Spleen (tissue), 11 donors: ENCODE results near the gene TRO. TPM values are rescaled to one million over a fixed set of nuclear protein-coding genes. Genes with fewer than 3 reads are reported as not detected.

ENCODE experiments used
- DNase-seq: peaks from one replicate; pipeline ENCODE4 v3.0.0-alpha.2; 2020
- H3K27ac ChIP-seq, 8 donors: fragments of 200-600 bp; sonication (generic) in 7 of 8; 1 replicate in 4 of 8; 2 replicates in 4 of 8; pipeline versions ENCODE4 v1.5.0 to v1.8.0; 2016 to 2021; ENCODE audit warnings: inconsistent platforms in 4 of 8, mild to moderate bottlenecking in 4 of 8, moderate library complexity in 1 of 8
- H3K27me3 ChIP-seq, 7 donors: fragments of 200-600 bp; sonication (generic) in 6 of 7; replicated peaks in 1 of 7; 1 replicate in 4 of 7; 2 replicates in 3 of 7; pipeline versions ENCODE4 v1.5.0 to v1.8.0; 2016 to 2021; ENCODE audit warnings: inconsistent platforms in 3 of 7, mild to moderate bottlenecking in 1 of 7
- H3K36me3 ChIP-seq, 6 donors: fragments of 200-600 bp; sonication (generic) in 5 of 6; 1 replicate in 4 of 6; 2 replicates in 2 of 6; pipeline versions ENCODE4 v1.5.0 to v1.8.0; 2016 to 2021; ENCODE audit warnings: inconsistent platforms in 2 of 6
- H3K4me1 ChIP-seq, 6 donors: fragments of 200-600 bp; sonication (generic) in 5 of 6; 1 replicate in 3 of 6; 2 replicates in 3 of 6; pipeline versions ENCODE4 v1.5.0 to v1.8.0; 2016 to 2021; ENCODE audit warnings: inconsistent platforms in 3 of 6
- H3K4me3 ChIP-seq, 8 donors: fragments of 200-600 bp; sonication (generic) in 7 of 8; 1 replicate in 4 of 8; 2 replicates in 4 of 8; pipeline versions ENCODE4 v1.5.0 to v1.8.0; 2016 to 2021; ENCODE audit warnings: inconsistent platforms in 4 of 8, mild to moderate bottlenecking in 4 of 8, moderate library complexity in 2 of 8
- H3K9me3 ChIP-seq, 8 donors: fragments of 200-600 bp; sonication (generic) in 7 of 8; 1 replicate in 4 of 8; 2 replicates in 4 of 8; pipeline versions ENCODE4 v1.5.0 to v1.8.0; 2016 to 2021; ENCODE audit warnings: inconsistent platforms in 4 of 8
- POLR2A ChIP-seq, 3 donors: fragments of 450-650 bp; IDR thresholded peaks; one replicate each; pipeline ENCODE4 v1.5.1; 2017; ENCODE audit warnings: antibody characterized with exemption in 3 of 3, mild to moderate bottlenecking in 1 of 3
- POLR2AphosphoS5 ChIP-seq, 3 donors: sonication (generic); formaldehyde crosslinking; IDR thresholded peaks; one replicate each; pipeline ENCODE4 v1.5.1; 2017; ENCODE audit warnings: antibody characterized with exemption in 3 of 3
- WGBS, 5 donors: extraction: QIAGEN DNeasy Blood & Tissue Kit in 3 of 5; methylation state at CpG; one replicate each; pipeline versions ENCODE4 v1.1.5 to v1.1.7; 2013 to 2018; 5-methylcytosine and 5-hydroxymethylcytosine counted together
- intact Hi-C: fragments of 100-400 bp; cut with DNase I; formaldehyde crosslinking; loops from one replicate; pipeline ENCODE4 v1.15.0; 2023; ENCODE audit warnings: low total_unique reads
- polyA plus RNA-seq, 3 donors: library from polyadenylated mRNA; stranded (reverse); fragments of 200-250 nt; gene quantifications; one replicate each; pipeline ENCODE4 v1.2.1, GENCODE V29; 2013
- small RNA-seq, 4 donors: library from RNA; depleted of rRNA; stranded (forward); fragments of <200 nt; gene quantifications; one replicate each; pipeline ENCODE3, GENCODE V24; 2016
- total RNA-seq, 7 donors: library from RNA; depleted of rRNA in 3 of 7; stranded (reverse); fragments of >200 nt in 3 of 7; fragmentation: NEBNext Ultra II Directional in 4 of 7; extraction: Animal tissue kit (Norgen Biotek cat#: 25700) in 4 of 7; gene quantifications; one replicate each; pipeline versions ENCODE4 v1.1.0 to v1.2.1, GENCODE V29; 2016 to 2021
- TF ChIP-seq, protein P1 (sequence below), 11 experiments: fragments of 200-600 bp in 7 of 11; fragments of 450-650 bp in 4 of 11; sonication (generic) in 4 of 11; IDR thresholded peaks in 8 of 11; conservative IDR thresholded peaks in 3 of 11; 1 replicate in 7 of 11; 2 replicates in 4 of 11; pipeline versions ENCODE4 v1.4.0 to v1.8.0; 2016 to 2021; ENCODE audit warnings: antibody characterized with exemption in 11 of 11, inconsistent platforms in 4 of 11, mild to moderate bottlenecking in 1 of 11
- donor health status: healthy with polysubstance abuse.
- donor health status: DM: no; HTN: no; CAD: no; lungs with moderate emphysema.
- donor health status: DM: no; HTN: no; CAD: no.
- donor health status: Bipolar disorder and iron deficiency.
- donor health status: healthy.
- donor health status: DM: no; HTN: no; CAD: no.
- donor health status: DM: yes; HTN: yes; CAD: no.

The TRO gene
- total and polyA plus RNA-seq, 10 donors, result 2.0 to 6.2 (median 4.7) TPM

DNA sequence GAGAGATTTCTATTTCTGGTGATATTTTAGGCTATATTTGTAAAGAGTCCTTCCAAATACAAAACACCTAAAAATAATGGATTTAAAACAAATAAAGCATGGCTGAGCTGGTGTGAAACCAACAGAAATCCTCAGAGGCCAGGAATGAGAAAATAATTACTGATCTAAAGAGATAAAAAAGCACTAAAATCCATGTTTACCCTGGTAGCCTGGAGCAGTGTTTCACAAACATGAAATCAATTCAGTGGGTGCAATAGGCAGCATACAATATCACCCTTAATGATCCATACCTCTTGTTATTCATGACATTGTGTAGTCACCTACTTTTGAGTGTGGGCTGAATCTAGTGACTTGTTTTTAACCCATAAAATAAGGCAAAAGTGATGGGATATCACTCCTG lies 58.8 kb downstream of the TRO start:
- Histone ChIP-seq H3K4me1 (no peaks in the 10 kb centered on the region), H3K27me3 (peaks cover 0 to 8% (median 0%) of the 10 kb centered on the region in 7 donors), H3K4me3 (no peak overlapping the region), H3K36me3 (no peaks in the 10 kb centered on the region), H3K27ac (no peak overlapping the region), H3K9me3 (peaks cover 0 to 11% (median 0%) of the 10 kb centered on the region in 8 donors)
- intact Hi-C loops, result no loop called here
- no peak for TF ChIP-seq POLR2AphosphoS5 (IDR thresholded peaks at IDR 0.05)
- no peak for TF ChIP-seq POLR2A (IDR thresholded peaks at IDR 0.05)
- TF ChIP-seq, protein P1, sequence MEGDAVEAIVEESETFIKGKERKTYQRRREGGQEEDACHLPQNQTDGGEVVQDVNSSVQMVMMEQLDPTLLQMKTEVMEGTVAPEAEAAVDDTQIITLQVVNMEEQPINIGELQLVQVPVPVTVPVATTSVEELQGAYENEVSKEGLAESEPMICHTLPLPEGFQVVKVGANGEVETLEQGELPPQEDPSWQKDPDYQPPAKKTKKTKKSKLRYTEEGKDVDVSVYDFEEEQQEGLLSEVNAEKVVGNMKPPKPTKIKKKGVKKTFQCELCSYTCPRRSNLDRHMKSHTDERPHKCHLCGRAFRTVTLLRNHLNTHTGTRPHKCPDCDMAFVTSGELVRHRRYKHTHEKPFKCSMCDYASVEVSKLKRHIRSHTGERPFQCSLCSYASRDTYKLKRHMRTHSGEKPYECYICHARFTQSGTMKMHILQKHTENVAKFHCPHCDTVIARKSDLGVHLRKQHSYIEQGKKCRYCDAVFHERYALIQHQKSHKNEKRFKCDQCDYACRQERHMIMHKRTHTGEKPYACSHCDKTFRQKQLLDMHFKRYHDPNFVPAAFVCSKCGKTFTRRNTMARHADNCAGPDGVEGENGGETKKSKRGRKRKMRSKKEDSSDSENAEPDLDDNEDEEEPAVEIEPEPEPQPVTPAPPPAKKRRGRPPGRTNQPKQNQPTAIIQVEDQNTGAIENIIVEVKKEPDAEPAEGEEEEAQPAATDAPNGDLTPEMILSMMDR (IDR thresholded peaks at IDR 0.05 in 8 of 11, conservative IDR thresholded peaks at IDR 0.05 in 3 of 11), result no peak
- no peak for DNase-seq

DNA sequence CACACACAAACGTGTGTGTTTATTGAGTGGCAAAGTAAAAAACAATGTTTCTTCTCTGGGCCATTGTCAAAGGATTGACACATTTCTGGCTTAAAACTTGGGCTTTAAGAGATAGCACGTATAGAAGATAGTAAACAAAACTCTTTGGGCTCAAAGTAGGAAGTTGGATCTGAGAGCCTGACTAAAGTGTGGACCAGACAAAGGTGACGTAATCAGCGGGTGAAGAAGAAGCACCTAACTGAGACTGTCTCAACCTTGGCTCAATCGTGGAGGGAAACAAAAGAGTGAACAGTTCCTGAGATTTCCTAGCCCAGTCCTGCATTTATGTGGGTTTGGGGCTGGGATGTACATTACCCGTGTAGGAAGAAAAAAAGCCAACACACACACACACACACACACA lies 59.7 kb downstream of the TRO start:
- no peaks in the 10 kb centered on the region for H3K4me1 ChIP-seq
- H3K27me3 ChIP-seq, result peaks cover 0 to 8% (median 0%) of the 10 kb centered on the region in 7 donors
- WGBS, 5 donors, result 64 to 90% (median 73%) methylated on average over 6 of the region's 6 CpGs
- H3K27ac ChIP-seq, result no peak overlapping the region
- intact Hi-C loops, result no loop called here
- no peak for TF ChIP-seq POLR2AphosphoS5 (IDR thresholded peaks at IDR 0.05)
- H3K9me3 ChIP-seq, result peaks cover 0 to 11% (median 0%) of the 10 kb centered on the region in 8 donors
- no peak for DNase-seq
- no peaks in the 10 kb centered on the region for H3K36me3 ChIP-seq
- no peak overlapping the region for H3K4me3 ChIP-seq

Small RNAs within 50 kb of the gene (small RNA-seq; reads per million reads assigned to genes)
- 0 reads per million in 4 donors for gene RF00614

Other genes with a start within 250 kb of the TRO start
- not detected for gene ITIH6, start 122.6 kb upstream of the TRO start, total RNA-seq
- not detected for gene ITIH6, start 122.6 kb upstream of the TRO start, polyA plus RNA-seq
- 10 to 100 TPM; 64.3 to 79.0 (median 69.9) TPM for gene MAGED2, start 113.1 kb upstream of the TRO start, total RNA-seq
- gene MAGED2, start 113.1 kb upstream of the TRO start, polyA plus RNA-seq, result 10 to 100 TPM; 37.6 to 42.1 (median 39.0) TPM
- under 1 TPM in 3 of 7 donors, not detected in 4; 0.28 to 0.52 (median 0.44) TPM for gene PFKFB1, start 73.4 kb downstream of the TRO start, total RNA-seq
- gene PFKFB1, start 73.4 kb downstream of the TRO start, polyA plus RNA-seq, result under 1 TPM; 0.32 to 0.61 (median 0.32) TPM
- gene APEX2, start 79.5 kb downstream of the TRO start, total RNA-seq, result 10 to 100 TPM; 12.5 to 17.4 (median 15.5) TPM
- gene APEX2, start 79.5 kb downstream of the TRO start, polyA plus RNA-seq, result 10 to 100 TPM in 1 of 3 donors, 1 to 10 TPM in 2; 7.2 to 11.6 (median 9.3) TPM
- gene ALAS2, start 110.2 kb downstream of the TRO start, total RNA-seq, result 100 to 1,000 TPM in 2 of 7 donors, 10 to 100 TPM in 3, 1 to 10 TPM in 2; 3.3 to 206 (median 30.0) TPM
- gene ALAS2, start 110.2 kb downstream of the TRO start, polyA plus RNA-seq, result 1 to 10 TPM in 1 of 3 donors, under 1 TPM in 2; 0.46 to 2.1 (median 0.46) TPM
- gene PAGE2B, start 154.2 kb downstream of the TRO start, total RNA-seq, result 1 to 10 TPM in 1 of 7 donors, not detected in 6; 1.6 TPM
- under 1 TPM in 2 of 3 donors, not detected in 1; 0.53 to 0.61 TPM for gene PAGE2B, start 154.2 kb downstream of the TRO start, polyA plus RNA-seq
- gene PAGE2, start 168.2 kb downstream of the TRO start, total RNA-seq, result not detected
- under 1 TPM; 0.15 to 0.39 (median 0.35) TPM for gene PAGE2, start 168.2 kb downstream of the TRO start, polyA plus RNA-seq